Trophoblast cell (in vitro differentiated cells and primary cell): ENCODE measurements around the gene EEF1AKMT3.

Experiments used
- DNase-seq, 2 donors: peaks; one replicate each; pipeline ENCODE4 v3.0.0-alpha.2; 2016
- H2AFZ ChIP-seq: 2 replicates; pipeline ENCODE4 v1.6.1; 2013; ENCODE audit warnings: low read length, moderate library complexity, mild to moderate bottlenecking; ENCODE audit not compliant: insufficient read depth, poor library complexity
- H2AK5ac ChIP-seq: 2 replicates; pipeline ENCODE4 v1.6.1; 2013; ENCODE audit warnings: mild to moderate bottlenecking, low read length
- H2BK120ac ChIP-seq: 2 replicates; pipeline ENCODE4 v1.6.1; 2013; ENCODE audit warnings: low read length, mild to moderate bottlenecking, moderate library complexity; ENCODE audit not compliant: insufficient read depth, poor library complexity
- H2BK12ac ChIP-seq: 2 replicates; pipeline ENCODE4 v1.6.1; 2013; ENCODE audit warnings: mild to moderate bottlenecking, low read length, moderate library complexity
- H2BK5ac ChIP-seq: 2 replicates; pipeline ENCODE4 v1.6.1; 2013; ENCODE audit warnings: low read length, low read depth, moderate library complexity, mild to moderate bottlenecking; ENCODE audit not compliant: poor library complexity
- H3K14ac ChIP-seq: 2 replicates; pipeline ENCODE4 v1.6.1; 2013; ENCODE audit warnings: mild to moderate bottlenecking, low read length
- H3K18ac ChIP-seq: 2 replicates; pipeline ENCODE4 v1.6.1; 2013; ENCODE audit warnings: mild to moderate bottlenecking, low read length
- H3K23ac ChIP-seq: 2 replicates; pipeline ENCODE4 v1.6.1; 2013; ENCODE audit warnings: low read length
- H3K27ac ChIP-seq: 2 replicates; pipeline ENCODE4 v1.5.1; 2013; ENCODE audit warnings: low read depth, mild to moderate bottlenecking, inconsistent platforms, low read length, moderate library complexity
- H3K27me3 ChIP-seq: 2 replicates; pipeline ENCODE4 v1.6.1; 2013; ENCODE audit warnings: inconsistent platforms, mild to moderate bottlenecking, low read length, moderate library complexity; ENCODE audit not compliant: insufficient read depth
- H3K36me3 ChIP-seq, 2 experiments: 1 replicate in 1 of 2; 2 replicates in 1 of 2; pipeline ENCODE4 v1.6.1; 2013; ENCODE audit warnings: low read length in 2 of 2, mild to moderate bottlenecking in 2 of 2, moderate library complexity in 1 of 2; ENCODE audit not compliant: insufficient read depth in 2 of 2, control insufficient read depth in 1 of 2
- H3K4ac ChIP-seq: 2 replicates; pipeline ENCODE4 v1.6.1; 2013; ENCODE audit warnings: low read depth, mild to moderate bottlenecking, low read length, moderate library complexity
- H3K4me1 ChIP-seq, 2 experiments: 1 replicate in 1 of 2; 2 replicates in 1 of 2; pipeline ENCODE4 v1.6.1; 2013; ENCODE audit warnings: low read length in 2 of 2, mild to moderate bottlenecking in 2 of 2, moderate library complexity in 1 of 2; ENCODE audit not compliant: insufficient read depth in 2 of 2, control insufficient read depth in 1 of 2
- H3K4me2 ChIP-seq: 2 replicates; pipeline ENCODE4 v1.6.1; 2013; ENCODE audit warnings: inconsistent platforms, mild to moderate bottlenecking, low read length, moderate library complexity
- H3K4me3 ChIP-seq: 2 replicates; pipeline ENCODE4 v1.5.1; 2013; ENCODE audit warnings: mild to moderate bottlenecking, low read depth, low read length, inconsistent platforms
- H3K79me1 ChIP-seq: one replicate; pipeline ENCODE4 v1.6.1; 2013; ENCODE audit warnings: low read length
- H3K79me2 ChIP-seq: 2 replicates; pipeline ENCODE4 v1.6.1; 2013; ENCODE audit warnings: low read length, mild to moderate bottlenecking; ENCODE audit not compliant: control insufficient read depth, insufficient read depth, poor library complexity
- H3K9ac ChIP-seq: 2 replicates; pipeline ENCODE4 v1.6.1; 2013; ENCODE audit warnings: mild to moderate bottlenecking, low read length
- H3K9me3 ChIP-seq: 2 replicates; pipeline ENCODE4 v1.6.1; 2013; ENCODE audit warnings: low read depth, mild to moderate bottlenecking, control low read depth, inconsistent platforms, low read length; ENCODE audit not compliant: insufficient read depth
- H4K12ac ChIP-seq: 2 replicates; pipeline ENCODE4 v1.6.1; 2013; ENCODE audit warnings: low read depth, mild to moderate bottlenecking, low read length, moderate library complexity
- H4K8ac ChIP-seq: 2 replicates; pipeline ENCODE4 v1.6.1; 2013; ENCODE audit warnings: low read depth, mild to moderate bottlenecking, low read length, moderate library complexity
- H4K91ac ChIP-seq: one replicate; pipeline ENCODE4 v1.6.1; 2013; ENCODE audit warnings: low read depth, mild to moderate bottlenecking, low read length, moderate library complexity
- WGBS: extraction: QIAGEN DNeasy Blood & Tissue Kit; methylation state at CpG from one replicate; pipeline ENCODE4 v1.1.7; 2013; ENCODE audit warnings: missing lambda C conversion rate; ENCODE audit not compliant: insufficient read length, insufficient coverage; ENCODE audit errors: extremely low coverage; 5-methylcytosine and 5-hydroxymethylcytosine counted together

Gene EEF1AKMT3

DNA sequence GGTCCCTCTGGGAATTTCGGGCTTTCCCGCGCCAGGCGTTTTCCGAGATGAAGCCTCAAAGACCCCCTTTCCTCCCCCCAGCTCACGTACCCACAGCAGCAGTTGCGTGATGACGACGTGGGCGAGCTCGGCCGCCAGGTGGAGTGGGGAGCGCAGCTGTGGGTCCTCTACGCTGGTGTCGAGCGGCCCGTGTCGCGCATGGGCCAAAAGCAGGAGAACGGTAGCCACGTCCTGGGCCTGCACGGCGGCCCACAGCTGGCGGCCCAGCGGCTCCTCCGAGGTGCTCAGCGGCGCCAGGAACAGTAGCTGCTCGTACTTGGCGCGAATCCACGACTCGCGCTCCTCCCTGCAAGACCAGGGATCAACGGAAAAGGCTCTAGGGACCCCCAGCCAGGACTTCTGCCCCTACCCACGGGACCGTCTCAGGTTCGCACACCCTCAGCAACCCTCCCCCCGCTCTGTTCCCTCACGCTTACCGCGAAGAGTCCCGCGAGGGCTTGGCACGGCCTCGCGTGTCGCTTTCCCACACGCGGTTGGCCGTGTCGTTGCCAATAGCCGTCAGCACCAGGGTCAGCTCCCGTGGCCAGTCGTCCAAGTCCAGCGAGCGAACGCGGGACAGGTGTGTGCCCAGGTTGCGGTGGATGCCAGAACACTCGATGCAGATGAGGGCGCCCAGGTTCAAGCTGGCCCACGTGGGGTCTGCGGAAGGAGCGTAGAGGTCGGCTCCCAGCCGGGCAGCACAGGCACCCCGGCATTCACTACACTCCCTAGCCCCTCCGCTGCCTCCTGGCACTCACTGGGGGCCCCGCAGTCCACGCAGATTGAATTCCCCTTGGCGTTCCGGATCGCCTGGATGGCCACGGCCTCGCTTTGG lies 45.3 kb upstream of the EEF1AKMT3 start:
- peak overlapping the region; percentile 60 for H3K4me2 ChIP-seq

DNA sequence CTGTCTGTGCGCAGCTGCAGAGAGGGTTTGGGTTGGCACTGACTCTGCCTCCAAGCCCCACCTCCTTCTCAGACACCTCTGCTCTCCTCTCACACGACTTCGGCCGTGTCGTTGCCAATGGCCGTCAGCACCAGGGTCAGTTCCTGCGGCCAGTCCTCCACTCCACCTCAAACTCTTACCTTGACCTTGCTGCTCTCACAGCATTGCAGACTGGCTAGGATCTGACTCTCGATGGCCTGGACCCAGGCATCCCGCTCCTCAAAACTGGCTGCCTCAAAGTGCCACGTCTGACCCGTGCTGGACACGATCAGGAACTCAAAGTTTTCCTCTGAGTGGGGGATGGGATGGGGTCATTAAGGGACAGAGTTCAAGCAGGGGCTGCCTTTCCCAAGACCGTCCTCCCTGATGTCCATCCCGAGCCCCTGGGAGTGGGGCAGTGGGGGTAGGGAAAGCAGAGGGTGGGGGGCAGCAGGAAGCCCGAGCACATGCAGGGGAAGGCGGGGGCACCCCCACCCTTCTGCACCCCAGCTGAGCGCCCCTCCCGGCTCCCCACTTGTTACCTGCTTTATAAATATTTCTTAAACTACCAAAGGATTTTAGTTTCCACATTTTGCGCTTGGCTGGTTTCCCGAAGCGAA lies 44.5 kb upstream of the EEF1AKMT3 start:
- H3K14ac ChIP-seq: no peak overlapping the region

More for the DNA sequence above, 45.3 kb upstream of the EEF1AKMT3 start:
- peaks cover 7 to 12% of the 10 kb centered on the region in 2 experiments for H3K4me1 ChIP-seq
- H2BK12ac ChIP-seq: no peak overlapping the region
- H3K9ac ChIP-seq: no peak overlapping the region
- no peak overlapping the region for H3K14ac ChIP-seq
- WGBS: no CpG with 5 or more reads among the region's 76 CpGs
- H4K8ac ChIP-seq: no peak overlapping the region
- peaks cover 26% of the 10 kb centered on the region for H3K27me3 ChIP-seq
- H2BK120ac ChIP-seq: no peak overlapping the region
- H4K91ac ChIP-seq: no peak overlapping the region
- H3K18ac ChIP-seq: no peak overlapping the region
- DNase-seq: peak; percentile 23 to 63
- peaks cover 18% of the 10 kb centered on the region for H3K9me3 ChIP-seq
- no peak overlapping the region for H3K4me3 ChIP-seq
- no peaks in the 10 kb centered on the region for H3K79me2 ChIP-seq
- H2AFZ ChIP-seq: no peak overlapping the region
- H3K36me3 ChIP-seq: no peaks in the 10 kb centered on the region
- no peak overlapping the region for H3K23ac ChIP-seq
- no peak overlapping the region for H2BK5ac ChIP-seq
- H3K27ac ChIP-seq: no peak overlapping the region
- H3K79me1 ChIP-seq: no peaks in the 10 kb centered on the region
- H2AK5ac ChIP-seq: no peak overlapping the region
- H4K12ac ChIP-seq: no peak overlapping the region
- H3K4ac ChIP-seq: no peak overlapping the region

DNA sequence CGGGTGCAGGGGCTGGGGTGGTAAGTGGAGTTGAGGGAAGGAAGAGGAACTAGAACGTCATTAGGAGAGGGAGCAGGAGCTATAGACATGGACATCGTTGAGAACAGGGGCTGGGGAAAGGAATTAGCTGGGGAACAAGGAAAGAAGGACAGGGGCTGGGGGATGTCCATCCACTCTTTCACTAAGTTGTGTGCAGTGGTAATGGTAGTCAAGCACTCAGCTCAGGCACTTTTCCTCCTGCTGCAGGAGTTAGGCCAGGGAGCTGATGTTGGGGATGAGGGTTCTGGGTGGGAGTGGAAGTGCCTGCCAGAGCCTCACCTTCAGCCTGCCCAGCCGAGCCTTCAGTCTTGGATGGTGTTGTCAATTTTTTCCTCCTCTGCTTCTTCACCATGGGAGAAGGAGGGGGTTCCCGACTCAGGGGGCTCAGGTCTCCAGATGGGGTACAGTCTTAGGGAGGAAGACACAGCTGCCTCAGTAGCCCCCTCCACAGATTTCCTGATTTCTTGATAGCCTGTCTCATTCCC lies 43.0 kb upstream of the EEF1AKMT3 start:
- no peak overlapping the region for H3K4ac ChIP-seq
- peaks cover 7 to 12% of the 10 kb centered on the region in 2 experiments for H3K4me1 ChIP-seq
- no peak overlapping the region for H2AK5ac ChIP-seq
- no peak overlapping the region for H3K23ac ChIP-seq
- H3K27ac ChIP-seq: no peak overlapping the region
- no peak overlapping the region for H2BK120ac ChIP-seq
- no peak overlapping the region for H3K4me2 ChIP-seq
- no peaks in the 10 kb centered on the region for H3K79me2 ChIP-seq
- H3K27me3 ChIP-seq: peaks cover 34% of the 10 kb centered on the region
- no peak overlapping the region for H3K18ac ChIP-seq
- no peaks in the 10 kb centered on the region for H3K36me3 ChIP-seq
- no peak overlapping the region for H2AFZ ChIP-seq
- H3K4me3 ChIP-seq: no peak overlapping the region
- no peak overlapping the region for H2BK12ac ChIP-seq
- no peak overlapping the region for H2BK5ac ChIP-seq
- H3K79me1 ChIP-seq: no peaks in the 10 kb centered on the region
- no peak overlapping the region for H4K91ac ChIP-seq
- H3K9ac ChIP-seq: no peak overlapping the region
- no CpG with 5 or more reads among the region's 5 CpGs for WGBS
- H4K8ac ChIP-seq: no peak overlapping the region
- H3K9me3 ChIP-seq: peaks cover 15% of the 10 kb centered on the region
- DNase-seq: no peak
- no peak overlapping the region for H4K12ac ChIP-seq
- no peak overlapping the region for H3K14ac ChIP-seq

More for the DNA sequence above, 44.5 kb upstream of the EEF1AKMT3 start:
- no peak overlapping the region for H4K8ac ChIP-seq
- H2BK120ac ChIP-seq: no peak overlapping the region
- no peak overlapping the region for H4K12ac ChIP-seq
- no peak overlapping the region for H2BK5ac ChIP-seq
- H3K79me2 ChIP-seq: no peaks in the 10 kb centered on the region
- H2AK5ac ChIP-seq: no peak overlapping the region
- peaks cover 7 to 12% of the 10 kb centered on the region in 2 experiments for H3K4me1 ChIP-seq
- peaks cover 28% of the 10 kb centered on the region for H3K27me3 ChIP-seq
- peak; percentile 22 to 66 for DNase-seq
- no peak overlapping the region for H4K91ac ChIP-seq
- no peak overlapping the region for H2AFZ ChIP-seq
- H3K79me1 ChIP-seq: no peaks in the 10 kb centered on the region
- H3K9ac ChIP-seq: no peak overlapping the region
- no CpG with 5 or more reads among the region's 21 CpGs for WGBS
- H3K27ac ChIP-seq: no peak overlapping the region
- H3K4ac ChIP-seq: no peak overlapping the region
- H3K4me3 ChIP-seq: no peak overlapping the region
- peaks cover 18% of the 10 kb centered on the region for H3K9me3 ChIP-seq
- no peaks in the 10 kb centered on the region for H3K36me3 ChIP-seq
- H2BK12ac ChIP-seq: no peak overlapping the region
- H3K4me2 ChIP-seq: no peak overlapping the region
- H3K23ac ChIP-seq: no peak overlapping the region
- no peak overlapping the region for H3K18ac ChIP-seq

DNA sequence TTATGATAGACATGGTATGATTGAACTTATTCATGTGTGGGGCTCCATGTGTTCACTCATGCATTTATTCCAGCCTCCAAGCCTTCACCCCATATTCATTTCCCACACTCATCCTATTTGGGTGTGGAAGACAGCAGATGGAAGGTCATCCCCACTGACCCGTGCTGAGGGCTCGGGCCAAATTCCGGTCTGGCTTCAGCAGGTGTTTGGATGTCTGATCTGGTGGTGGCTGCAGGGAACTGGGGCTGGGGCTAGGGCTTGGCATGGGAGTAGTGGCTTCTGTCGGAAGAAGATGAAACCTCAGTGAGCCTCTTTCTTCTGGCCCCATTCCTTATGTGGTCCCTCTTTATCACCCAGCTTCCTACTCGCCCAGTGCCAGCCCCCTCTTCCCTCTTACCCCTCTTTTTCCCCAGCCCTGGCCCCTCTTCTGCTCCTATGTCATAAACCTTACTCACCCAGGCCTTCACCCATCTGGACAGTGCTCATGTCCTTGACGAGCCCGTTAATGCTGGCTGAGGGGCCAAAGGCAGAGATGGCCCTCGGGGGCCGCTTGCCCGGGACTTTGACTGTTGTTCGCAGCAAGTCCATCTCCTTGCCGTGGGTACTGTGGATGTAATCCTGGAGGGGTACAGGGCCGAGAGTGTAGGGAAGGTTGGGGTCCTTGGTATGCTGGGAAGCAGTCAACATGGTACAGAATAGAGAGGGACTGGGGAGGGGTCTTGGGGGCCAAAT lies 41.9 kb upstream of the EEF1AKMT3 start:
- H3K4me3 ChIP-seq: no peak overlapping the region
- no peaks in the 10 kb centered on the region for H3K79me1 ChIP-seq
- H4K91ac ChIP-seq: no peak overlapping the region
- H2AFZ ChIP-seq: no peak overlapping the region
- H2BK5ac ChIP-seq: no peak overlapping the region
- no peak for DNase-seq
- WGBS: no CpG with 5 or more reads among the region's 13 CpGs
- H3K36me3 ChIP-seq: no peaks in the 10 kb centered on the region
- H2AK5ac ChIP-seq: no peak overlapping the region
- H2BK120ac ChIP-seq: no peak overlapping the region
- no peak overlapping the region for H3K9ac ChIP-seq
- H3K18ac ChIP-seq: no peak overlapping the region
- peaks cover 7 to 12% of the 10 kb centered on the region in 2 experiments for H3K4me1 ChIP-seq
- H3K27me3 ChIP-seq: peaks cover 43% of the 10 kb centered on the region
- no peak overlapping the region for H4K12ac ChIP-seq
- no peak overlapping the region for H3K27ac ChIP-seq
- peaks cover 15% of the 10 kb centered on the region for H3K9me3 ChIP-seq
- no peak overlapping the region for H4K8ac ChIP-seq
- H3K79me2 ChIP-seq: no peaks in the 10 kb centered on the region
- H3K4me2 ChIP-seq: no peak overlapping the region
- no peak overlapping the region for H3K4ac ChIP-seq
- H2BK12ac ChIP-seq: no peak overlapping the region
- no peak overlapping the region for H3K14ac ChIP-seq
- H3K23ac ChIP-seq: no peak overlapping the region
